HPDE6-E6E7 (cell line): ENCODE data around the gene ZNF578.
A peak's percentile ranks its signal among the peaks of the same experiment; 100 is the strongest.
"Not testable (repeated sequence)": the region's sequence is repeated elsewhere in the genome, so short reads cannot be mapped to it uniquely, and the experiment has no call there.

Experiments used
- DNase-seq: peaks from one replicate; pipeline ENCODE4 v3.0.0; 2011; ENCODE audit warnings: missing footprints; ENCODE audit errors: extremely low spot score

The ZNF578 gene

DNA sequence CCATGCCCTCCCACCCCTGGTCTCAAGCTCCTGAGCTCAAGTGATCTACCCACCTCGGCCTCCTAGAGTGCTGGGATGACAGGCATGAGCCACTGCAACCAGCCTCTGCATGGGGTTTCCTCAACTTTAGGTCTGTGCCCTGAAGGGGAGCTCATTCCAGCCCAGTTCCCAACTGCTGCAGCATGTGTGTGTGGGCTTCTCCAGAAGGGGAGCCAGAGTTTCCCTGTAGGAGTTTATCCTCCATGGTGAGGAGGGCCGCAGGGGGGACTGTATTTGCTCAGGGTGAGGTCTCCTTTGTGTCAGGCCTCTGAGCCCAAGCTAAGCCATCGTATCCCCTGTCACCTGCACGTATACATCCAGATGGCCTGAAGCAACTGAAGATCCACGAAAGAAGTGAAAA is 62.8 kb downstream of the ZNF578 start:
- no peak for DNase-seq

DNA sequence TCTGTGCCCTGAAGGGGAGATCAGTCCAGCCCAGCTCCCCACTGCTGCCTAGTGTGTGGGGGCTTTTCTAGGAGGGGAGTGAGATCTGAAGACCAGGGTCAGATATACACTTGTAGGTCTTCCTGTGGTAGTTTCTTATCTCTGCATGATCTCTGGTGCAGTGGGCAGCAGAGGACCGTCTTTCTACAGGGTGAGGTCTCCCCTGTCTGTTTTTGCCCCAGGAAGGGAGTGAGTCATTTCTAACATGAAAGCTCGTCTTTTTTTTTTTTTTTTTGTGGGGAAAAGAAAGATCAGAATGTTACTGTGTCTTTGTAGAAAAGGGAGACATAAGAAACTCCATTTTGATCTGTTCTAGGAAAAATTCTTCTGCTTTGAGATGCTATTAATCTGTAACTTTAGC is 65.3 kb downstream of the ZNF578 start:
- no peak for DNase-seq

DNA sequence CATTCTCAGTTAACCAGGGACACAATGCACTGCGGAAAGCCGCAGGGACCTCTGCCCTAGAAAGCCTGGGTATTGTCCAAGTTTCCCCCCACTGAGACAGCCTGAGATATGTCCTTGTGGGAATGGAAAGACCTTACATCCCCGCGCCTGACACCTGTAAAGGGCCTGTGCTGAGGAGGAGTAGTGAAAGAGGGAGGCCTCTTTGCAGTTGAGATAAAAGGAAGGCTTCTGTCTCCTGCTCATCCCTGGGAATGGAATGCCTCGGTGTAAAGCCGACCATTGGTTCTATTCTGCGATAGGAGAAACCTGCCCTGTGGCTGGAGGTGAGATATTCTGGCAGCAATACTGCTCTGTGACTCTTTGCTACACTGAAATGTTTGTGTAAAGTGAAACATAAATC is 65.8 kb downstream of the ZNF578 start:
- DNase-seq = not testable (repeated sequence)

DNA sequence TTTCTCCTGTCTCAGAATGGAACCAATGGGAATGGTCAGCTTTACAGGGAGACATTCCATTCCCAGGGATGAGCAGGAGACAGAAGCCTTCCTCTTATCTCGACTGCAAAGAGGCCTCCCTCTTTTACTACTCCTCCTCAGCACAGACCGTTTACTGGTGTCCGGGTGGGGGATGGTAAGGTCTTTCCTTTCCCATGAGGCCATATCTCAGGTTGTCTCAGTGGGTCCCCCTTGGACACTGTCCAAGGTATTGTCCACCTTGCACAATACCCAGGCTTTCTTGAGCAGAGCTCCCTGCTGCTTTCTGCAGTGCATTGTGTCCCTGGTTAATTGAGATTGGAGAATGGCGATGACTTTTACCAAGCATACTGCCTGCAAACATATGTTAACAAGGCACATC is 66.7 kb downstream of the ZNF578 start:
- no peak for DNase-seq

DNA sequence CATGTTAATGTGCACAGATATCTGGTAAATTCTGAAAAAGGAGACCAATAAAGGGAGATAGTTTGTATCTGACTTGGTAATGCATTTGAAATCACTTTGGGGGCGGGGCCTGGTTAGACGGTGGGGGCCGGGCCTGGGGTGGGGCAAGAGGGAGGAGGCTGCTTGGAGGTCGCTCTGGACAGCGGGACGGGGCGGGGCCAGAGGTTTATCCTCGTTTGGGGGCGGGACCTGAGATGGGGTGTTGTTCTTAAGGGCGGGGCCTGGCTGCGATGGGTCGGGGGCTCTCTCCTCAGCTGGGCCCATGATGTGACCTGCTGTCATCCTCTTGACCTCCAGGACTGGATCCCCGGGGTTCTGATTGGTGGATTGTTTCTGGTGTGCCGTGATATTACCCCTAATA is 69.2 kb downstream of the ZNF578 start:
- DNase-seq = no peak

DNA sequence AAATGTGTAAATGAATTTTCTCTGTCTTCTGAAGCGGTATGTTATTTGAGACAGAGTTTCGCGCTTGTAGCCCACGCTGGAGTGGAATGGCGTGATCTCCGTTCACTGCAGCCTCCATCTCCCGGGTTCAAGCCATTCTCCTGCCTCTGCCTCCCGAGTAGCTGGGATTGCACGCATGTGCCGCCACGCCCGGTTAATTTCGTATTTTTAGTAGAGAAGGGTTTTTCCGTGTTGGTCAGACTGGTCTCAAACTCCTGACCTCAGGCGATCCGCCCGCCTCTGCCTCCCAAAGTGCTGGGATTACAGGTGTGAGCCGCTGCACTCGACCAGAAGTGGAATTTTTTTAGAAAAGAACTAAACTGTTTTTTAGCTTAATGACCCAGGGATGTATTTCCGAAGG is 70.7 kb downstream of the ZNF578 start:
- no peak for DNase-seq

DNA sequence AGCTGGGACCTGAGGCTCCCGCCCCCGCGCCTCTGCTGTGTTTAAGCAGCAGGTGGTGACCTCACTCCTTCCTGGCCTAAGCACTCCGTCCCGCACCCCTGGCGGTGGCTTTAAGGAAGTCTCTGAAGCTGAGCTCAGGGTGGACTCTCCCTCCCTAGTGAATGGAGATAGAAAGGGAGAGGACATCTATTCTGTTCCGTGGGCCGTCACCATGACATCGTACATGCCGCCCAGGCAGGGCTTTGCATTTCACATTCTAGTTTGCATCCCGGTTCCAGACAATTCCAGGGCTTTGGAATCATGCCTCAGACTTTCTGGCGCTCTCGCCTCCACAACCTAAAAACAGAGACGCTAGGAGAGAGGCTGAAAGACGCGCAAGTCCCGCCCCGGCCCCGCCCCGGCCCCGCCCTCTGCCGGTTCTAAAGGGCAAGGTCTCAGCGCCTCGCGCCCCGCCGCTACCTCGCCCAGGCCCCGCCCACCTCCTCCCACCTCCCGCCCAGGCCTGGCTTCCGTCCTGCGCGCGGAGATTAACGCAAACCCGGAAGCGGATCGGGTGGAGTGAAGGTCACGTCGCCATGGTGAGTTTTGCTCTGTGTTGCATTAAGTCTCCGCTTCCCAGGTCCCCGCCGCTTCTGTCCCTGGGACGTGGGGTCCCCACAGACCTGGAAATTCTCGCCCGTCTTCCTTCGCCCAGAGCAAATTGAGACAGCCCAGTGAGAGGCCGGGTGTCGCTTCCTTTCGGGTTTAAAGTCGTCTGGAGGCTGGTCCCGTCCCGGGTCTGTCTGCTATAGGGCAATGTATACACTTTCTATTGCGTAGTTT is 74.0 kb downstream of the ZNF578 start, which contains the start of gene ZNF808:
TSS of gene ZNF808 (plus strand) at position 535 of the 822 bp plus-strand sequence. CDS start 15,617 bp downstream, outside the sequence.
- DNase-seq = peak; percentile 92

DNA sequence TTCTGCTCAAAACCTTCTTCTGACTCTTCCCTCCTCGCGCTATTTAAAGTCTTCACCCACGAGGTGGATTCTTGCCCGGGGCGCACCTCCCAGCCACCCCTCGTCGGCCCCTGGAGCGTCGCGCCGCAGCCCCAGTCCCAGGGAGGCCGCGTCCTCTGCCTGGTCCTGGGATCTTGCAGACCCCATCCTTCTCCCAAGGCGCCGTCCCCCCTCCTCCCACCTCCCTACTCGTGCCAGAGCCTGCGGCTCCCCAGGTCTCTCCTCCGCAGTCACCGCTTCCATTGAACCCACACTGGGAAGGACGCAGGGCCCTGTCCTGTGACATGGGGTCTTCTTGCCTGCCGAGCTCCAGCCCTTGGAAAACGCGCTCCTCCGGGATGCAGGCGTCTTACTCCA is 74.6 kb downstream of the ZNF578 start:
- peak; percentile 1 for DNase-seq

DNA sequence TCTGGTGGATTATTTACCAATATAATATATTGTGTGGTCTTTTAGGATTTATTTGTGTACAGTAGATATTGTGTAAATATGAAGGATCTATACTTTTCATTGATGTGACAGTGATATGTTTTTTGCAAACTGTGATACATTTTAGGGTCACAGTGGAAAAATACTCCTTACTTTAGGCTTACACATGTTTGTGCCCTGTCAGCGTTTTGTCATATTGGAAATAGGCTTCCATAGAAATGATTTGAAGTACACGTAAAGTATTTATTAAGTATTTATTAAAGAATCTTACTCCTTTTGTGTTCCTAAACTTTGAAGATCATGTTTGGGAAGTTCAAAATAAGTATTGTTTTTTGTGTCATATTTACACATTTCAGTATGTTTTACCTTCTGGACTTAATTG is 79.1 kb downstream of the ZNF578 start:
- DNase-seq = no peak

DNA sequence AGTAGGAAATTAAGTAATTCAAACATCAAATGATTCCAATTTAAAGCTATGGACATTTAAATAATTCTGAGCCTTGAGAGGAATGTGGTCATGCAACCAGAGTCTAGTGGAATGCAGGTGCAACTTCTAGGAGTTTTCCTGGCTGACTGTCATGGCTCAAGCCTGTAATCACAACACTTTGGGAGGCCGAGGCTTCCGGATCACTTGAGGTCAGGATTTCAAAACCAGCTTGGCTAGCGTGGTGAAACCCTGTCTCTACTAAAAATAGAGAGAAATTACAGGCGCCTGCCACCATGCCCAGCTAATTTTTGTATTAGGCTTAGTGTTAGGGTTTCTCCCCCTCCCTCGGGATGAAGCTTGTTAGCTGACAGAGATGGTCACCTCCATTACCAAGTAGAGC is 80.5 kb downstream of the ZNF578 start:
- DNase-seq = peak; percentile 1

DNA sequence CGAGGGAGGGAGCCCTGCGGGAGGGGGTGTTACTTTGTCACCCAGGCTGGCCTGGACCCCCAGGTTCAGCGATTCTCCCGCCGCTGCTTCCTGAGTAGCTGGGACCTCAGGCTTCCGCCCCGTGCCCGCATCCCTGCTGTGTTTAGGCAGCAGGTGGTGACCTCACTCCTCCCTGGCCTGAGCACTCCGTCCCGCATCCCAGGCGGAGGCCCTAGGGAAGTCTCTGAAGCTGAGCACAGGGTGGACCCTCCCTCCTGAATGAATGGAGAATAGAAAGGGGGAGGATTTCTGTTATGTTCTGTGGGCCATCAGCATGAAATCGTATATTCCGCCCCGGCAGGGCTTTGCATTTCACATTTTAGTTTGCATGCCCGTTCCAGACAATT is 82.0 kb downstream of the ZNF578 start:
- DNase-seq = not testable (repeated sequence)

DNA sequence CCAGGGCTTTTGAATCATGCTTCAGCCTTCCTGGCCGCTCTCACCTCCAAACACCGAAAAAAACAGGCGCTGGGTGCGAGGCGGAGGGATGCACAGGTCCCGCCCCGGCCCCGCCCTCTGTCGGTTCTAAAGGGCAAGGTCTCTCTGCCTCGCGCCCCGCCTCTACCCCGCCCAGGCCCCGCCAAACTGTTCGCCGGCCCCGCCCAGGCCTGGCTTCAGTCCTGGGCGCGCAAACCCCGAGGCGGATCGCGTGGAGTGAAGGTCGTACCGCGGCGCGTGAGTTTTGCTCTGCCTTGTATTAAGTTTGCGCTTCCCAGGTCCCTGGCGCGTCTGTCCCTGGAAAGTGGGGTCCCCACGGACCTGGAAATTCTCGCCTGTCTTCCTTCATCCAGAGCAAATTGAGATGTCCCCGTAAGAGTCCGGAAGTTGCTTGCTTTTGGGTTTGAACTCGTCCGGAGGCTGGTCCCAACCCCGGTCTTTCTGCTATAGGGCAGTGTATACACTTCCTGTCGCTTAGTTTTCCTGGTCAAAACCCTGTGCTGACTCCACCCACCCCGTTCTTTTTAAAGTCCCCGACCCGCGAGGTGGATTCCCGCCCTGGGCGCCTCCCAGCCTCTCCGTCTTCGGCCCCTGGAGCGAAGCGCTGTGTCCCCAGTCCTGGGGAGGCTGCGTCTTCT is 82.6 kb downstream of the ZNF578 start:
- peak; percentile 40 for DNase-seq

DNA sequence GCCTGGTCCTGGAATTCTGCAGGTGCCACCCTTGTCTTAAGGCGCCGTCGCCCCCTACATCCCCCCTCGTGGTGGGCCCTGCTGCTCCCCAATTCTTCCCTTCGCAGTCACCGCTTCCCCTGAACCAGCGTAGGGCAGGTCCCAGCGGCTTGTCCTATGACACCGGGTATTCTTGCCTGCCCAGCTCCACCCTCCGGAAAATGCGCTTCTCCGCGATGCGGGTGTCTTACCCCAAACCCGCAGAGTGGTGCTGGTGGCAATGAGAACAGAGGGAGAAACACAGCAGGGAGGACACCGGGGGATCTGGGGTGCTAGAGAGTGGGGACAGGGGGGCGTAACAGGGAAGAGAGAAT is 83.1 kb downstream of the ZNF578 start:
- no peak for DNase-seq

DNA sequence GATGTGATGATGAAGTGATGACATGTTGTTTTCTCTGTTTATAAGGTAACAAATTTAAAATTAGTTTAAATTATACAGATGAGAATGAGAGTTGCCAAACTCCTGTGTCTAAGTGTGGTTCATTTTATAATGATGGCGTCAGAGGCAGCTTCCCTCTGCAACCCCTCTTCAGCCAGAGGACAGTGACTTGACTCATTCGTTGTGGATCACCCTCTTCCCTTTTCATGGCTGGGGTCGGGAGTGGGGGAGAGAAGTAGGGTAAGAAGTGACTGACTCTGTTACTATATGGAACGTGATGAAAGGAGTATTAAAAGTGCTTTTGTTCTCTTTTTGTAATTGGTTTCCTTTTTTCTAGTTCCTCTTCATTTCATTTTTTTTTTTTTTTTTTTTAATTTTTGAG is 85.5 kb downstream of the ZNF578 start:
- DNase-seq = not testable (repeated sequence)

DNA sequence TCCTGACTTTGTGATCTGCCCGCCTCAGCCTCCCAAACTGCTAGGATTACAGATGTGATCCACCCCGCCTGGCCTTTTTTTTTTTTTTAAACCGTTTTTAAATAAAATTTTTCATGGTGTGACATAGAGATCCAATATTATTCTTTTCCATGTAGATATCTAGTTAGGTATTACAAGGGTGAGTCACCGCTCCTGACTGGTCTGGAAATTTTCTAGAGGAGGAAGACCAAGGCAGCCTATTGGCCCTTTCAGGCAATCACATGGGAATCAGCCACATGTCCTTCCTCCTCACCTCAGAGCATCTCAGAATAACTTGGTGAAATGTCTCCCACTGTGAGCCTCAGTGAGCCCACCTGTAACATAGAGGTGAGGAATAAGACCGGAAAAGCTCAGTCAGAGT is 87.8 kb downstream of the ZNF578 start:
- not testable (repeated sequence) for DNase-seq

DNA sequence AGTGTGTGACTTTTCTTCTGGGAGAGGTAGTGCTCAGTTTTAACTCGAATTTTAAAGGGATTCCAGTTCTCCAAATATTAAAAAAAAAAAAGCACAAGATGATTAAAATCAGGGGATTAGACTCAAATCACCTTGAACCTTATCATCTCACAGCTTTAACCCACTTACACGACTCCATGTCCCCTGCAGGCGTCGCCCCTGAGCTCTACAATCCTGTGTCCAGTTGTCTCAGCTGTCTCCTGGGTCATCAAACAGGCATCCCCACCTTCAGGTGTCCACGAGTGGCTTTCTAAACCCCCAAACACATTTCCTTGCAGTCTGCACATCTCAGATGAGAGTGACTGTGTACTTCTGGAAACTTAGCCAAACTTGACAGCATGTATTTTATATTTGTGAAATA is 88.3 kb downstream of the ZNF578 start:
- no peak for DNase-seq

DNA sequence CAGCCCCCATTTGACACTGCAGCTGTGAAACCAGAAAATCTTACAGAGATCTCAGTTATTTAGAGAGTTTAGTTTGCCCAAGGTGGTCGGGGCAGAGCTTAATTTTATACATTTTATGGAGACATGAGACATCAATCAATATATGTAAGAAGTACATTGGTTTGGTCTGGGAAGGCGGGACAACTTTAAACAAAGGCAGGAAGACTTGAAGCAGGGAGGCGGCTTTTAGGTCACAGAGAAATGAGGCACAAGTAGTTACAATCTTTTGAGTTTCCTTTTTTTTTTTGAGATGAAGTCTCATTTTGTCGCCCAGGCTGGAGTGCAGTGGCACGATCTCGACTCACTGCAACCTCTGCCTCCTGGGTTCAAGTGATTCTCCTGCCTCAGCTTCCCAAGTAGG is 89.2 kb downstream of the ZNF578 start:
- DNase-seq = not testable (repeated sequence)

DNA sequence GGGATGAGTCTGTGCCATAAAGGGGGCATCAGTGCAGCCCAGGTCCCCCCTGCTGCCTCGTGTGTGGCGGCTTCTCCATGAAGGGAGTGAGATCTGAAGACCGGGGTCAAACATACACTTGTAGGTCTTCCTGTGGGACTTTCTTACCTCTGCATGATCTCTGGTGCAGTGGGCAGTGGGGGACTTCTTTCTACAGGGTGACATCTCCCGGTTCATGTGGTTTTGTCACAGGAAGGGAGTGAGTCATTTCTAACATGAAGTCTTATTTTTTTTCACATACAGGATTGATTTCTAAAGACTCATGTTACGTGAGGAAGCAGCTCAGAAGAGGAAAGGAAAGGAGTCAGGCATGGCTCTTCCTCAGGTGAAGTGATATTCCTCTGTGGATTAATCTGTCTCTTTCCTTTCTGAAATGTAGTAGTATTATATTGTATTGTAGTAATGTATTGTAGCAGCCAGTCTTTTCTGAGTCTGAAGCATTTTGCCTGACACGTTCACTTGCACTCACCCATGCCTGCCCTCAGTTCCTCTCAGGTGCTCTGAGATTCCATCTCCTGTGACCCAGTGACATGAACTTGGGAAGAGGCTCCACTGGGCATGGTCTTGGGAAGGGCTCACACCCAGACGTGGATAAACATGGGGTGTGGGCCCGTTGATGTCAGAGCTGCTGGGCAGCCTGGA is 89.8 kb downstream of the ZNF578 start:
- DNase-seq = no peak

DNA sequence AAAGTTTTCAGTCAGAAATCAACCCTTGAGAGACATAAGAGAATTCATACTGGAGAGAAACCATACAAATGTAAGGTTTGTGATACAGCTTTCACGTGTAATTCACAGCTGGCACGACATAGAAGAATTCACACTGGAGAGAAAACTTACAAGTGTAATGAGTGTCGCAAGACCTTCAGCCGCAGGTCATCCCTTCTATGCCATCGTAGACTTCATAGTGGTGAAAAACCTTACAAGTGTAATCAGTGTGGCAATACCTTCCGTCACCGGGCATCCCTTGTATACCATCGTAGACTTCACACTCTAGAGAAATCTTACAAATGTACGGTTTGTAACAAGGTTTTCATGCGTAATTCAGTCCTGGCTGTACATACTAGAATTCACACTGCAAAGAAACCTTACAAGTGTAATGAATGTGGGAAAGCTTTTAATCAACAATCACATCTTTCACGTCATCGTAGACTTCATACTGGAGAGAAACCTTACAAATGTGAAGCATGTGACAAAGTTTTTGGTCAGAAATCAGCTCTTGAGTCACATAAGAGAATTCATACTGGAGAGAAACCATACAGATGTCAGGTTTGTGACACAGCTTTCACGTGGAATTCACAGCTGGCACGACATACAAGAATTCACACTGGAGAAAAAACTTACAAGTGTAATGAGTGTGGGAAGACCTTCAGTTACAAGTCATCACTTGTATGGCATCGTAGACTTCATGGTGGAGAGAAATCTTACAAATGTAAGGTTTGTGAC is 101.0 kb downstream of the ZNF578 start:
- no peak for DNase-seq

DNA sequence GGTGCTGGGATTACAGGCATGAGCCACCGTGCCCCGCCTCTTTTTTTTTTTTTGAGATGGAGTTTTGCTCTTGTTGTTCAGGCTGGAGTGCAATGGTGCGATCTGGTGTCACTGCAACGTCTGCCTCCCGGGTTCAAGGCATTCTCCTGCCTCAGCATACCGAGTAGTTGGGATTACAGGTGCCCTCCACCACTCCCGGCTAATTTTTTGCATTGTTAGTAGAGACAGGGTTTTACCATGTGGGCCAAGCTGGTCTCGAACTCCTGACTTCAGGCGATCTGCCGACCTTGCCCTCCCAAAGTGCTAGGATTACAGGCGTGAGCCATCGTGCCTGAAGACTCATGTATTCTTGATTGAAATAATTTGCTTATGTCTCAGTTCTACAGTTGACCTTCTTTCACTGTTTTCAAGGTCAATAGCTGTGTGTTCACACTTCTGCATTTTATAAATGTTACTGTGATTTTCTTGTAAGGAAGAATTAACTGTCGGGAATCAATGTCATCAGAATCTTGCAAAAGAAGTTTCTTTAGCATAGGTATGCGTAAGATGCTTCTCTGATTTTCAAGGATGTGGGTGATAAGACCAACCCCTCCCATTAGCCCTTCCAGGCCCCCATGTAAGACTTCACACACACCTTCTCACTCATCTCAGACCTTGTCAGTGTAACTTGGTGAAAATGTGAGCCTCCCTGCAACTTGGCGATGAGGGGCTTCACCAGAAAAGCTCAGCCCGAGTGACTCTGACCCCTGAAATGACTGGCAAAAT is 104.1 kb downstream of the ZNF578 start:
- no peak for DNase-seq

DNA sequence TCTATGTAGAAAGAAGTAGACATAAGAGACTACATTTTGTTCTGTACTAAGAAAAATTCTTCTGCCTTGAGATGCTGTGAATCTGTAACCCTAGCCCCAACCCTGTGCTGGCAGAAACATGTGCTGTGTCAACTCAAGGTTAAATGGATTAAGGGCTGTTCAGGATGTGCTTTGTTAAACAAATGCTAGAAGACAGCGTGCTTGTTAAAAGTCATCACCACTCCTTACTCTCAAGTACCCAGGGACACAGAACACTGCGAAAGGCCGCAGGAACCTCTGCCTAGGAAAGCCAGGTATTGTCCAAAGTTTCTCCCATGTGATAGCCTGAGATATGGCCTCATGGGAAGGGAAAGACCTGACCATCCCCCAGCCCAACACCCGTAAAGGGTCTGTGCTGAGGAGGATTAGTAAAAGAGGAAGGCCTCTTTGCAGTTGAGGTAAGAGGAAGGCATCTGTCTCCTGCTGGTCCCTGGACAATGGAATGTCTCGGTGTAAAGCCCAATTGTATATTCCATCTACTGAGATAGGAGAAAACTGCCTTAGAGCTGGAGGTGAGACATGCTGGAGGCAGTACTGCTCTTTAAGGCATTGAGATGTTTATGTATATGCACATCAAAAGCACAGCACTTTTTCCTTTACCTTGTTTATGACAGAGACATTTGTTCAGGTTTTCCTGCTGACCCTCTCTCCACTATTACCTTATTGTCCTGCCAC is 105.5 kb downstream of the ZNF578 start:
- DNase-seq = not testable (repeated sequence)
